HCT116 (cell line): ENCODE results near the gene VTI1A. TPM values are rescaled to one million over a fixed set of nuclear protein-coding genes. Genes with fewer than 3 reads are reported as not detected.

ENCODE experiments used
- ATAC-seq: fragments of 200-7000 bp; cut with Tn5 transposase; 2 replicates; pipeline ENCODE4 v1.9.1; 2020; ENCODE audit warnings: mild to moderate bottlenecking, moderate library complexity
- BruUV-seq: library from RNA; stranded (reverse); fragments of 400-500 nt; replicated peaks from 2 replicates; lab custom pipeline; 2021; lab: Mats Ljungman, UMichigan
- CTCF ChIA-PET: fragments of 300-600 bp; sonication (Branson Sonifier 250); formaldehyde crosslinking; loops from one replicate; lab custom pipeline; 2021; ENCODE audit warnings: antibody characterized with exemption; lab: Charles Lee
- POLR2A ChIA-PET: fragments of 300-600, 350-600 bp; sonication (Branson Sonifier 250); formaldehyde crosslinking; loops from one replicate; lab custom pipeline; 2021; ENCODE audit warnings: antibody characterized with exemption; lab: Charles Lee
- RAD21 ChIA-PET, 2 experiments: fragments of 300-600 bp; sonication (Branson Sonifier 250); formaldehyde crosslinking; loops; one replicate each; lab custom pipeline; 2023; ENCODE audit warnings: low total read pairs in 2 of 2; ENCODE audit not compliant: uncharacterized antibody in 2 of 2, unreplicated experiment in 2 of 2, low non-redundant PET in 1 of 2; lab: Charles Lee
- DNase-seq: peaks from one replicate; pipeline ENCODE4 v3.0.0-alpha.2; 2010; ENCODE audit warnings: low read depth, low spot score
- H2AFZ ChIP-seq: fragments of 200-600 bp; shearing (Covaris generic), sonication (generic); 2 replicates; pipeline ENCODE4 v1.6.1; 2017; ENCODE audit warnings: low read depth, mixed run types, mixed read lengths, antibody characterized with exemption, low read length; ENCODE audit not compliant: poor library complexity, severe bottlenecking
- H3K27ac ChIP-seq: 2 replicates; pipeline ENCODE4 v1.5.1; 2012; ENCODE audit warnings: low read depth, low read length
- H3K27me3 ChIP-seq: fragments of 200-600 bp; sonication (generic); 2 replicates; pipeline ENCODE4 v1.6.1; 2016; ENCODE audit warnings: mixed run types, low read length, mixed read lengths; ENCODE audit not compliant: insufficient read depth
- H3K36me3 ChIP-seq, 2 experiments: fragments of 200-500 bp in 1 of 2; fragments of 200-600 bp in 1 of 2; sonication (Bioruptor generic) in 1 of 2; sonication (generic) in 1 of 2; 2 replicates each; pipeline versions ENCODE4 v1.5.1 to v1.6.1; 2014 to 2016; ENCODE audit warnings: low read length in 2 of 2, inconsistent platforms in 1 of 2, mixed read lengths in 1 of 2, mixed run types in 1 of 2; ENCODE audit not compliant: insufficient read depth in 2 of 2, control insufficient read depth in 1 of 2
- H3K4me1 ChIP-seq, 2 experiments: fragments of 200-600 bp in 1 of 2; sonication (generic) in 1 of 2; 2 replicates each; pipeline versions ENCODE4 v1.5.1 to v1.6.1; 2012 to 2017; ENCODE audit warnings: low read length in 2 of 2, inconsistent platforms in 1 of 2, mild to moderate bottlenecking in 1 of 2, mixed read lengths in 1 of 2, mixed run types in 1 of 2, moderate library complexity in 1 of 2; ENCODE audit not compliant: insufficient read depth in 2 of 2, control insufficient read depth in 1 of 2
- H3K4me2 ChIP-seq: fragments of 200-600 bp; sonication (generic); 2 replicates; pipeline ENCODE4 v1.6.1; 2017; ENCODE audit warnings: mixed run types, low read length, mixed read lengths
- H3K4me3 ChIP-seq, 2 experiments: fragments of 200-600 bp in 1 of 2; sonication (generic) in 1 of 2; replicated peaks in 1 of 2; 2 replicates each; pipeline ENCODE4 v1.5.1; 2011 to 2016; ENCODE audit warnings: low read length in 2 of 2, control low read depth in 1 of 2, low read depth in 1 of 2, mild to moderate bottlenecking in 1 of 2, mixed read lengths in 1 of 2, mixed run types in 1 of 2
- H3K79me2 ChIP-seq: fragments of 200-600 bp; sonication (generic); 2 replicates; pipeline ENCODE4 v1.6.1; 2017; ENCODE audit warnings: mild to moderate bottlenecking, mixed run types, low read length, moderate library complexity, mixed read lengths; ENCODE audit not compliant: insufficient read depth
- H3K9ac ChIP-seq: fragments of 200-600 bp; sonication (generic); 2 replicates; pipeline ENCODE4 v1.6.1; 2016; ENCODE audit warnings: low read length, mixed read lengths
- H3K9me2 ChIP-seq: fragments of 200-600 bp; sonication (generic), shearing (Covaris generic); 2 replicates; pipeline ENCODE4 v1.6.1; 2017; ENCODE audit warnings: mixed run types, mild to moderate bottlenecking, moderate library complexity; ENCODE audit not compliant: insufficient read depth
- H3K9me3 ChIP-seq, 2 experiments: fragments of 200-500 bp in 1 of 2; fragments of 200-600 bp in 1 of 2; sonication (Bioruptor generic) in 1 of 2; sonication (generic) in 1 of 2; 2 replicates each; pipeline ENCODE4 v1.6.1; 2014 to 2017; ENCODE audit warnings: low read length in 2 of 2, mixed read lengths in 2 of 2, inconsistent platforms in 1 of 2, low read depth in 1 of 2, mild to moderate bottlenecking in 1 of 2, mixed run types in 1 of 2, moderate library complexity in 1 of 2; ENCODE audit not compliant: control insufficient read depth in 1 of 2, insufficient read depth in 1 of 2
- H4K20me1 ChIP-seq: fragments of 200-600 bp; sonication (generic), shearing (Covaris generic); 2 replicates; pipeline ENCODE4 v1.6.1; 2017; ENCODE audit warnings: mixed run types, mild to moderate bottlenecking, moderate library complexity; ENCODE audit not compliant: insufficient read depth
- CBX3 ChIP-seq: IDR thresholded peaks from 2 replicates; pipeline ENCODE4 v1.6.1; 2012; ENCODE audit warnings: low read depth
- CEBPB ChIP-seq: IDR thresholded peaks from 2 replicates; pipeline ENCODE4 v1.6.1; 2012; ENCODE audit warnings: low read depth
- EGR1 ChIP-seq: IDR thresholded peaks from 2 replicates; pipeline ENCODE4 v1.6.1; 2012; ENCODE audit warnings: low read depth
- EZH2 ChIP-seq: fragments of 200-600 bp; sonication (generic); IDR thresholded peaks from 2 replicates; pipeline ENCODE4 v1.6.1; 2017; ENCODE audit warnings: antibody characterized with exemption, mixed run types
- FOSL1 ChIP-seq: IDR thresholded peaks from 2 replicates; pipeline ENCODE4 v1.6.1; 2012; ENCODE audit warnings: low read depth
- MAX ChIP-seq: IDR thresholded peaks from 2 replicates; pipeline ENCODE4 v1.6.1; 2012
- SP1 ChIP-seq: IDR thresholded peaks from 2 replicates; pipeline ENCODE4 v1.6.1; 2012; ENCODE audit warnings: low read depth
- SRF ChIP-seq: IDR thresholded peaks from 2 replicates; pipeline ENCODE4 v1.6.1; 2012; ENCODE audit warnings: low read depth
- ZNF274 ChIP-seq: fragments of 200-500 bp; sonication (Bioruptor generic); IDR thresholded peaks from 2 replicates; pipeline ENCODE4 v1.6.1; 2014; ENCODE audit warnings: mild to moderate bottlenecking, low read depth, low read length, inconsistent platforms
- intact Hi-C: fragments of 100-400 bp; cut with micrococcal nuclease; formaldehyde crosslinking; loops from 2 replicates; pipeline ENCODE4 v1.10.0; 2022
- total RNA-seq: library from RNA; stranded (reverse); gene quantifications from one replicate; pipeline ENCODE4 v1.2.1, GENCODE V29; 2021; ENCODE audit not compliant: unreplicated experiment

VTI1A gene
- total RNA-seq, 1 experiment from 2014 or later, result 80.7 TPM

GRCh38 chr10:112552593-112553110 lies 105.6 kb downstream of the VTI1A start:
- Histone ChIP-seq H2AFZ (no peak overlapping the region), H3K79me2 (peaks cover 87% of the 10 kb centered on the region), H3K36me3 (peaks cover 0 to 17% of the 10 kb centered on the region in 2 experiments; a peak in 1 of 4 replicates), H3K9me3 (peaks cover 0 to 6% of the 10 kb centered on the region in 2 experiments; a peak in 1 of 4 replicates)
- CTCF ChIA-PET, result no interaction called here
- TF ChIP-seq EZH2 (no peak), FOSL1 (no peak), MAX (no peak), SP1 (0 out of 2 replicates have a peak, but pooled peaks have one; percentile 14), ZNF274 (no peak)
- TF ChIP-seq, all 23 proteins: peak for 1
- Histone ChIP-seq H3K27me3 (no peaks in the 10 kb centered on the region), H4K20me1 (no peaks in the 10 kb centered on the region), H3K4me3 (no peak overlapping the region), H3K4me2 (no peak overlapping the region), H3K4me1 (peaks cover 38 to 50% of the 10 kb centered on the region in 2 experiments), H3K9ac (no peak overlapping the region), H3K9me2 (no peaks in the 10 kb centered on the region), H3K27ac (0 out of 2 replicates have a peak overlapping the region, but pooled peaks have one; percentile 9)
- ChIA-PET POLR2A (no interaction called here), RAD21 (no interaction called here)
- ATAC-seq (no peak), DNase-seq (no peak)
- intact Hi-C loops, result no loop called here
- BruUV-seq, result no TSS peak

DNA sequence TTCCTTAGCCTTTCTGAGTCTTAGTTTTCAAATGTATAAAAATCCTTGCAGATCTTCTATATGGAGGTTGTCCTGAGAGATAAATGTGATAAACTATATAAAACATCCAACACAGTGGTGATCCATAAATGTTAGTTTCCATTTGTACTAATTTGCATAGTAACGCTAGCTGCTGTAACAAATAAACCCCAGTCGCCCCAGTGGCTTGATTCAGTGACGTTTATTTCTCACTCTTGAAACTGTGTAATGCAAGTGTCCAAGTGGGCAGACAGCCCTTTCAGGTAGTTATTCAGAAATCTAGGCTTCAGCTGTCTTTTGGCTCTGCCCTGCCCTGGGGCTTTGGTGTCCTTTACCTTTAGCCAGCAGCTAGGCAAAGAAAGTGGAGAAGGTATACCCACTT lies 106.3 kb downstream of the VTI1A start:
- H3K79me2 ChIP-seq, result peaks cover 86% of the 10 kb centered on the region
- H4K20me1 ChIP-seq, result no peaks in the 10 kb centered on the region
- H3K9ac ChIP-seq, result no peak overlapping the region
- peaks cover 38 to 50% of the 10 kb centered on the region in 2 experiments for H3K4me1 ChIP-seq
- RAD21 ChIA-PET, result no interaction called here
- intact Hi-C loops, result no loop called here
- no peak for DNase-seq
- no peak for ATAC-seq
- CTCF ChIA-PET, result no interaction called here
- TF ChIP-seq CBX3, result peak; percentile 32; the same call in 1 of the 2 replicates
- no peak for TF ChIP-seq SRF
- TF ChIP-seq ZNF274, result no peak
- no peak for TF ChIP-seq EGR1
- no peak for TF ChIP-seq CEBPB
- 0 out of 2 replicates have a peak, but pooled peaks have one; percentile 2 for TF ChIP-seq SP1
- H2AFZ ChIP-seq, result no peak overlapping the region
- H3K27me3 ChIP-seq, result no peaks in the 10 kb centered on the region
- H3K9me3 ChIP-seq, result peaks cover 0 to 6% of the 10 kb centered on the region in 2 experiments; a peak in 1 of 4 replicates
- no peak overlapping the region for H3K4me3 ChIP-seq
- H3K9me2 ChIP-seq, result no peaks in the 10 kb centered on the region
- peaks cover 0 to 17% of the 10 kb centered on the region in 2 experiments; a peak in 1 of 4 replicates for H3K36me3 ChIP-seq
- no peak overlapping the region for H3K27ac ChIP-seq
- POLR2A ChIA-PET, result no interaction called here
- no peak overlapping the region for H3K4me2 ChIP-seq
- BruUV-seq, result no TSS peak
